Muscle of back (tissue), 11 donors: ENCODE results near the gene ADCY9. TPM values are rescaled to one million over a fixed set of nuclear protein-coding genes. Genes with fewer than 3 reads are reported as not detected.

ENCODE experiments used
- DNase-seq, 3 donors: peaks; one replicate each; pipeline versions ENCODE4 v3.0.0 to v3.0.0-alpha.2; 2013
- polyA plus RNA-seq, 10 donors: library from polyadenylated mRNA; unstranded; fragments of 120-200 nt; gene quantifications; one replicate each; pipeline ENCODE4 v1.2.1, GENCODE V29; 2013; ENCODE audit not compliant: insufficient read length in 10 of 10

Gene ADCY9
- polyA plus RNA-seq, 10 donors, result 11.3 to 16.9 (median 13.9) TPM

DNA sequence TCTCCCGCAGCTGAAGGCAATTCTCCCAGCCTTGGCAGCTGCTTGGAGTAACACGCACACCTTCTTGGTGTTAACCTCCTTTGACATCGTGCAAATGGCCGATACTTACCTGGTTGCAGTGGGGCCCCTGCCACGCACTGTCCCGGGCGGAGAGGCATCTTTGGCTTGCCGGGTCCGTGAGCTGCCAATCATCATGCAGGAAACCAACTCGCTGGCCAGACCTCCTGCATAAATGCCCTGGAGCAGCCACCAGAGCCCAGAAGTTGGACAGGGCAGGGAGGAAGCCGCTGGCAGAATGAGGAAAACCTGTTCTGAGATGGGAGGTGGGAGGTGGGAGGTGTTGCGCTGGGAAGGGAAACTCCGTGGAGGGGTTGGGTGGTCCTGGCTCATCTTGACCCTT lies 194.0 kb downstream of the ADCY9 start:
- DNase-seq, result no peak

DNA sequence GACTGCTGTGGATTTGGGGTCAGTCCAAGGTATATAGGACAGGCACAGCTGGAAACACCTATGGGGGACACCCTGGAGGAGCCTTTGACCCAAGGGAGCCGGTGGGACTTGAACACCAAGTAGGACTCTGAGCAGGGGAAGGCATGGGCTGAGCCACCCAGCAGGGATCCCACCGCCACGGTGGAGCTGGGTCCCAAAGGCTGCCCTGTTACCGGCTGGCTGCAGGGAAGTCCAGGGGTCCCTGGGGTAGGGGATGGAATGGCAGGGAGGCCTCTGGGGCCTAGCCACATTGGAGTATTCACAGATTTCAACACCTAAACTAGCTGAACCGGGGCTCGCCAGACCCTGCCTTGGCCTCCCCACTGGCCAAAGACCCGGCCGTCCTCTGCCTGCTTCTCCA lies 196.0 kb downstream of the ADCY9 start:
- DNase-seq, result no peak

DNA sequence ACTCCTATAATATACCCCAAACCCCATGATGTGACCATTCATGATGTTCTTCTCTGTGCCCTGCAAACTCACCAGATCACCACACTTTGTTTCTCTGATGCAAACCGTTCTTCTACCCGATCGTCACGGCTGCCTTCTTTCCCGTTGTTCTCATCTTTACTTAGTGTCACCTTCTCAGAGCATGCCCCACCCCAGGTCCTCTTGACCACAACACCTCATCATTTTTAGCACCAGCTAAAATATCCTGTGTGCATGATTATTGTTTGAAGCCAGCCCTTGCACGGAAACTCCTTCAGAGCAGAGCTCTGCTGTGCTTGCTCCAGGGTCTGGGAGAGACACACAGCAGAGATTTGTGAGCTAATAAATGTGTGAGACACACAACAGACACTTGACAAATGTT lies 196.8 kb downstream of the ADCY9 start:
- no peak for DNase-seq

- DNase-seq, result no peak
Observed at GRCh38 chr16:3915426-3916260, 200.6 kb downstream of the ADCY9 start.

GRCh38 chr16:3912897-3913296 lies 203.3 kb downstream of the ADCY9 start:
- no peak for DNase-seq

Other genes starting within 250 kb of the ADCY9 start
- 10 to 100 TPM; 32.0 to 59.6 (median 47.9) TPM for gene CREBBP, start 235.7 kb downstream of the ADCY9 start, polyA plus RNA-seq
- 100 to 1,000 TPM; 325 to 712 (median 510) TPM for gene SRL, start 125.6 kb upstream of the ADCY9 start, polyA plus RNA-seq
- 10 to 100 TPM in 6 of 10 donors, 1 to 10 TPM in 4; 6.5 to 18.9 (median 10.4) TPM for gene TFAP4, start 156.6 kb upstream of the ADCY9 start, polyA plus RNA-seq
- 10 to 100 TPM; 14.8 to 30.7 (median 22.6) TPM for gene GLIS2, start 199.6 kb upstream of the ADCY9 start, polyA plus RNA-seq
- 10 to 100 TPM; 20.4 to 31.1 (median 22.2) TPM for gene PAM16, start 234.9 kb upstream of the ADCY9 start, polyA plus RNA-seq